ENCODE results near the gene XPA. TPM values are rescaled to one million over a fixed set of nuclear protein-coding genes. Genes with fewer than 3 reads are reported as not detected.

Gene XPA
- total and polyA plus RNA-seq, 2 of the 8 experiments (the other 6 are each of a cell fraction or from before 2014, with no cell fraction given) = 0.24 to 2.6 TPM

DNA sequence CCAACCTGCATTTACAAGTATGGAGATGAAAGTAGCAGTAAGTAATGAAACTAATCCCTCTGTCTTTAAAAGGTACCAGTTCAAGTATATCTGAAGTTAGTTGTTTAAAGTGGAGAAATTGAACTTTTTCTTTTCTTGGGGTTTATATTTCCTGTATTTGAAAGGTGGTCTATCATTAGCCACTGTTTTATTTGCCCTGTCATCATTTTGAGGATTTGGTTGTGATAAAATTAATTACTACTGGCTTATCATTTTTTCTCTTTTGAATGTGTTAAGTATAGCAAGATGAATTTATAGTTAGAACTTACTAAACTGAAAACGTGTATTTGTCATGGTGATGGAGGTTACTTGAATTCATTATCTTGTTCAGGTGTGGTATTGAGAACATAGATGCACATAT is 38.4 kb downstream of the XPA start:
- Histone ChIP-seq H3K79me2 (ENCODE audit: control insufficient read depth in 1 of 2, insufficient read depth in 2 of 2, low read length in 2 of 2) (no peaks in the 10 kb centered on the region), H2BK120ac (replicated peaks; ENCODE audit: low read depth, low read length) (no peak overlapping the region), H3K4ac (replicated peaks; ENCODE audit: insufficient read length, low read depth, low read length) (no peak overlapping the region), H3K4me2 (ENCODE audit: insufficient read depth in 1 of 2, low read depth in 2 of 2, low read length in 2 of 2) (no peak overlapping the region), H3K4me1 (replicated peaks in 1 of 4; ENCODE audit: control insufficient read depth in 3 of 4, insufficient read depth in 4 of 4, low read length in 3 of 4) (no peaks in the 10 kb centered on the region), H4K8ac (ENCODE audit: extremely low read depth, insufficient read depth, low read length) (no peak overlapping the region), H4K20me1 (replicated peaks in 1 of 2; ENCODE audit: control insufficient read depth in 1 of 2, insufficient read depth in 2 of 2, low read length in 2 of 2) (peaks cover 0 to 1% of the 10 kb centered on the region in 2 experiments), H4K5ac (ENCODE audit: insufficient read length, low read depth, low read length) (no peak overlapping the region), H3K36me3 (ENCODE audit: control insufficient read depth in 2 of 4, insufficient read depth in 4 of 4, low read length in 3 of 4) (peaks cover 11 to 91% (median 56%) of the 10 kb centered on the region in 4 experiments), H3K9ac (replicated peaks in 1 of 4; ENCODE audit: extremely low read depth in 1 of 4, low read depth in 3 of 4, low read length in 3 of 4) (no peak overlapping the region), H2AFZ (ENCODE audit: low read length) (no peak overlapping the region), H4K91ac (replicated peaks; ENCODE audit: insufficient read length, low read length) (no peak overlapping the region), H3K27me3 (replicated peaks in 1 of 4; ENCODE audit: control insufficient read depth in 3 of 4, extremely low read depth in 1 of 4, insufficient read depth in 3 of 4, low read length in 3 of 4) (no peaks in the 10 kb centered on the region), H3K23me2 (ENCODE audit: low read depth, low read length) (no peaks in the 10 kb centered on the region), H3K18ac (ENCODE audit: extremely low read depth, low read length) (no peak overlapping the region), H3K9me3 (ENCODE audit: insufficient read depth in 2 of 2, low read depth in 1 of 2, low read length in 1 of 2) (no peaks in the 10 kb centered on the region), H3K23ac (ENCODE audit: insufficient read length) (no peak overlapping the region), H3K56ac (replicated peaks; ENCODE audit: insufficient read length, low read depth, low read length) (no peak overlapping the region), H2BK15ac (ENCODE audit: low read length) (no peak overlapping the region), H2AK5ac (ENCODE audit: low read depth, low read length) (no peak overlapping the region), H3K27ac (ENCODE audit: low read depth, low read length) (no peak overlapping the region), H2BK20ac (ENCODE audit: low read length) (no peak overlapping the region), H2BK12ac (ENCODE audit: low read depth, low read length) (no peak overlapping the region), H3K79me1 (ENCODE audit: low read depth, low read length) (no peaks in the 10 kb centered on the region; the same call in 1 of the 2 replicates), H2BK5ac (ENCODE audit: low read depth, low read length) (no peak overlapping the region), H3K14ac (ENCODE audit: insufficient read length) (no peak overlapping the region), H3K4me3 (ENCODE audit: extremely low read depth in 1 of 4, insufficient read depth in 2 of 4, low read depth in 3 of 4, low read length in 4 of 4) (no peak overlapping the region)
- ChIA-PET CTCF (ENCODE audit: partially characterized antibody) (no interaction called here), POLR2A (ENCODE audit: partially characterized antibody) (no interaction called here)
- WGBS, 2 experiments (ENCODE audit: extremely low coverage in 1 of 2, insufficient coverage in 1 of 2, insufficient read length in 1 of 2, insufficient replicate concordance in 2 of 2, low coverage in 1 of 2, low lambda C conversion rate in 2 of 2, missing lambda C conversion rate in 1 of 2) = 77% methylated on average over 1 of the region's 1 CpG; no CpG with 5 or more reads in 1 of the 2 experiments
- DNase-seq (ENCODE audit: low read depth in 1 of 2, low spot score in 2 of 2) (no peak), FAIRE-seq (no peak)
- TF ChIP-seq PHF8 (conservative IDR thresholded peaks at IDR 0.05; ENCODE audit: low read depth, low read length) = no peak
- TF ChIP-seq TEAD4 (IDR thresholded peaks at IDR 0.05; ENCODE audit: low read depth, low read length) = no peak
- no peak for TF ChIP-seq SIN3A (conservative IDR thresholded peaks at IDR 0.05 in 1 of 2, IDR thresholded peaks at IDR 0.05 in 1 of 2; ENCODE audit: low read depth in 1 of 2, low read length in 2 of 2)
- no peak for TF ChIP-seq EP300 (IDR thresholded peaks at IDR 0.05; ENCODE audit: borderline replicate concordance in 1 of 2, low read depth in 2 of 2, low read length in 2 of 2)
